ENCODE results near the gene LEO1. TPM values are rescaled to one million over a fixed set of nuclear protein-coding genes. Genes with fewer than 3 reads are reported as not detected.

Gene LEO1
- total RNA-seq: 22.2 and 28.1 TPM in 2 replicates

GRCh38 chr15:51971375-51972133 lies at the start of gene LEO1:
LEO1 (minus strand) TSS chr15:51971778; CDS start chr15:51971745, 33 bp downstream.
- DNase-seq (ENCODE audit: low read depth): peak; percentile 98
- peak within 1 kb of the TSS; percentile 75 for H3K4me3 ChIP-seq (ENCODE audit: low read depth, low read length)
- TF ChIP-seq CTCF (IDR thresholded peaks at IDR 0.05; ENCODE audit: insufficient read depth, low read depth, low read length): peak; percentile 51

- no peak for TF ChIP-seq CTCF (IDR thresholded peaks at IDR 0.05; ENCODE audit: insufficient read depth, low read depth, low read length)
Observed at GRCh38 chr15:52021128-52021671, 49.6 kb upstream of the LEO1 start.

GRCh38 chr15:52020221-52021085 lies 48.9 kb upstream of the LEO1 start:
- H3K4me3 ChIP-seq (ENCODE audit: low read depth, low read length): peak overlapping the region; percentile 98
- peak; percentile 55 for DNase-seq (ENCODE audit: low read depth)
- TF ChIP-seq CTCF (IDR thresholded peaks at IDR 0.05; ENCODE audit: insufficient read depth, low read depth, low read length): no peak

More at GRCh38 chr15:52021128-52021671, 49.6 kb upstream of the LEO1 start:
- peak overlapping the region; percentile 98 for H3K4me3 ChIP-seq (ENCODE audit: low read depth, low read length)
- DNase-seq (ENCODE audit: low read depth): peak; percentile 96

- peak overlapping the region; percentile 98 for H3K4me3 ChIP-seq (ENCODE audit: low read depth, low read length)
- TF ChIP-seq CTCF (IDR thresholded peaks at IDR 0.05; ENCODE audit: insufficient read depth, low read depth, low read length): no peak
- DNase-seq (ENCODE audit: low read depth): peak; percentile 92
Observed at GRCh38 chr15:52019394-52020220, 48.0 kb upstream of the LEO1 start.

GRCh38 chr15:52018693-52019393 lies 47.3 kb upstream of the LEO1 start, which contains the start of gene MAPK6:
MAPK6 (plus strand) TSS chr15:52019219; CDS start chr15:52046461, 27,242 bp downstream.
- peak within 1 kb of the TSS; percentile 98 for H3K4me3 ChIP-seq (ENCODE audit: low read depth, low read length)
- DNase-seq (ENCODE audit: low read depth): peak; percentile 94
- TF ChIP-seq CTCF (IDR thresholded peaks at IDR 0.05; ENCODE audit: insufficient read depth, low read depth, low read length): no peak
